AG04450 (cell line): ENCODE results near the gene FAM163A. TPM values are rescaled to one million over a fixed set of nuclear protein-coding genes. Genes with fewer than 3 reads are reported as not detected.
A peak's percentile ranks its signal among the peaks of the same experiment; 100 is the strongest.

Experiments
- CTCF ChIA-PET: fragments of 300-600, 350-600 bp; formaldehyde crosslinking; extraction: SDS; loops from one replicate; lab custom pipeline; 2022; ENCODE audit warnings: antibody characterized with exemption, inconsistent platforms; lab: Charles Lee
- POLR2A ChIA-PET: fragments of 350-600 bp; formaldehyde crosslinking; extraction: SDS; loops from one replicate; lab custom pipeline; 2021; ENCODE audit warnings: antibody characterized with exemption, inconsistent platforms; lab: Yijun Ruan, JAX
- DNase-seq: peaks from one replicate; pipeline ENCODE4 v3.0.0-alpha.2; 2011; ENCODE audit warnings: low read depth, low spot score
- H3K27ac ChIP-seq: one replicate; pipeline ENCODE4 v1.5.1; 2012; ENCODE audit warnings: low read depth, low read length, control low read depth
- H3K27me3 ChIP-seq: one replicate; pipeline ENCODE4 v1.6.0; 2012; ENCODE audit warnings: low read length; ENCODE audit not compliant: control insufficient read depth, insufficient read depth
- H3K4me3 ChIP-seq: 2 replicates; pipeline ENCODE4 v1.5.1; 2011; ENCODE audit warnings: mild to moderate bottlenecking, low read depth, low read length, control low read depth
- H3K9me3 ChIP-seq: 2 replicates; pipeline ENCODE4 v1.5.1; 2012; ENCODE audit warnings: low read length; ENCODE audit not compliant: control insufficient read depth, insufficient read depth
- CTCF ChIP-seq: IDR thresholded peaks from 2 replicates; pipeline ENCODE4 v1.5.1; 2011; ENCODE audit warnings: low read depth, low read length, control low read depth, inconsistent platforms
- polyA plus RNA-seq: library from polyadenylated mRNA; depleted of rRNA; stranded (reverse); fragments of >200 nt; gene quantifications from 2 replicates; pipeline ENCODE4 v1.2.3, GENCODE V29; 2011

FAM163A gene
- polyA plus RNA-seq, 1 experiment, result not detected

- no peak for TF ChIP-seq CTCF
- peak; percentile 57 for DNase-seq
- Histone ChIP-seq H3K4me3 (no peak overlapping the region), H3K27ac (peak overlapping the region; percentile 31), H3K27me3 (peaks cover 30% of the 10 kb centered on the region), H3K9me3 (no peaks in the 10 kb centered on the region)
- ChIA-PET POLR2A (interaction anchor here (0.8 kb wide), 1 partner anchor 11 kb away, joined by 3 read pairs; no protein-coding TSS in a partner anchor), CTCF (interaction anchor here (0.6 to 14.7 kb wide), 3 partner anchors 11 to 103 kb away, joined by 3 to 1155 read pairs (median 3); no protein-coding TSS in a partner anchor)
Observed at GRCh38 chr1:179807691-179808485, 64.8 kb downstream of the FAM163A start.

- CTCF ChIA-PET, result interaction anchor here (1.1 to 14.7 kb wide), 12 partner anchors 9 to 104 kb away, joined by 3 to 1155 read pairs (median 9); no protein-coding TSS in a partner anchor
- no peak overlapping the region for H3K27ac ChIP-seq
- H3K9me3 ChIP-seq, result no peaks in the 10 kb centered on the region
- POLR2A ChIA-PET, result interaction anchor here (0.8 kb wide), 1 partner anchor 10 kb away, joined by 3 read pairs; no protein-coding TSS in a partner anchor
- TF ChIP-seq CTCF, result no peak
- H3K4me3 ChIP-seq, result no peak overlapping the region
- H3K27me3 ChIP-seq, result peaks cover 32% of the 10 kb centered on the region
- no peak for DNase-seq
Observed at GRCh38 chr1:179808503-179808902, 65.4 kb downstream of the FAM163A start.

GRCh38 chr1:179809506-179810366 is 66.6 kb downstream of the FAM163A start:
- DNase-seq, result peak; percentile 46

GRCh38 chr1:179810367-179810715 is 67.2 kb downstream of the FAM163A start:
- TF ChIP-seq CTCF, result no peak
- Histone ChIP-seq H3K27ac (no peak overlapping the region), H3K4me3 (no peak overlapping the region), H3K9me3 (no peaks in the 10 kb centered on the region), H3K27me3 (peaks cover 37% of the 10 kb centered on the region)
- ChIA-PET POLR2A (interaction anchor here (1.7 kb wide), 1 partner anchor 104 kb away, joined by 5 read pairs; no protein-coding TSS in a partner anchor), CTCF (interaction anchor here (0.5 to 14.7 kb wide), 45 partner anchors 11 to 1241 kb away, joined by 3 to 1155 read pairs (median 6); no protein-coding TSS in a partner anchor)
- no peak for DNase-seq

More at GRCh38 chr1:179809506-179810366, 66.6 kb downstream of the FAM163A start:
- peak; percentile 92 for TF ChIP-seq CTCF
- ChIA-PET CTCF (interaction anchor here (0.6 to 14.7 kb wide), 47 partner anchors 10 to 1241 kb away, joined by 3 to 1155 read pairs (median 6); no protein-coding TSS in a partner anchor), POLR2A (interaction anchor here (1.7 kb wide), 1 partner anchor 104 kb away, joined by 5 read pairs; no protein-coding TSS in a partner anchor)
- Histone ChIP-seq H3K4me3 (no peak overlapping the region), H3K9me3 (no peaks in the 10 kb centered on the region), H3K27me3 (peaks cover 37% of the 10 kb centered on the region), H3K27ac (no peak overlapping the region)
